ENCODE results near the gene AGBL4. TPM values are rescaled to one million over a fixed set of nuclear protein-coding genes. Genes with fewer than 3 reads are reported as not detected.

Gene AGBL4
- total and polyA plus RNA-seq, 2 of the 13 experiments (the other 11 are each of a cell fraction or from before 2014, with no cell fraction given): not detected

GRCh38 chr1:48616710-48617109, 1407.0 kb downstream of the AGBL4 start (continued):
- TF ChIP-seq, protein P1, sequence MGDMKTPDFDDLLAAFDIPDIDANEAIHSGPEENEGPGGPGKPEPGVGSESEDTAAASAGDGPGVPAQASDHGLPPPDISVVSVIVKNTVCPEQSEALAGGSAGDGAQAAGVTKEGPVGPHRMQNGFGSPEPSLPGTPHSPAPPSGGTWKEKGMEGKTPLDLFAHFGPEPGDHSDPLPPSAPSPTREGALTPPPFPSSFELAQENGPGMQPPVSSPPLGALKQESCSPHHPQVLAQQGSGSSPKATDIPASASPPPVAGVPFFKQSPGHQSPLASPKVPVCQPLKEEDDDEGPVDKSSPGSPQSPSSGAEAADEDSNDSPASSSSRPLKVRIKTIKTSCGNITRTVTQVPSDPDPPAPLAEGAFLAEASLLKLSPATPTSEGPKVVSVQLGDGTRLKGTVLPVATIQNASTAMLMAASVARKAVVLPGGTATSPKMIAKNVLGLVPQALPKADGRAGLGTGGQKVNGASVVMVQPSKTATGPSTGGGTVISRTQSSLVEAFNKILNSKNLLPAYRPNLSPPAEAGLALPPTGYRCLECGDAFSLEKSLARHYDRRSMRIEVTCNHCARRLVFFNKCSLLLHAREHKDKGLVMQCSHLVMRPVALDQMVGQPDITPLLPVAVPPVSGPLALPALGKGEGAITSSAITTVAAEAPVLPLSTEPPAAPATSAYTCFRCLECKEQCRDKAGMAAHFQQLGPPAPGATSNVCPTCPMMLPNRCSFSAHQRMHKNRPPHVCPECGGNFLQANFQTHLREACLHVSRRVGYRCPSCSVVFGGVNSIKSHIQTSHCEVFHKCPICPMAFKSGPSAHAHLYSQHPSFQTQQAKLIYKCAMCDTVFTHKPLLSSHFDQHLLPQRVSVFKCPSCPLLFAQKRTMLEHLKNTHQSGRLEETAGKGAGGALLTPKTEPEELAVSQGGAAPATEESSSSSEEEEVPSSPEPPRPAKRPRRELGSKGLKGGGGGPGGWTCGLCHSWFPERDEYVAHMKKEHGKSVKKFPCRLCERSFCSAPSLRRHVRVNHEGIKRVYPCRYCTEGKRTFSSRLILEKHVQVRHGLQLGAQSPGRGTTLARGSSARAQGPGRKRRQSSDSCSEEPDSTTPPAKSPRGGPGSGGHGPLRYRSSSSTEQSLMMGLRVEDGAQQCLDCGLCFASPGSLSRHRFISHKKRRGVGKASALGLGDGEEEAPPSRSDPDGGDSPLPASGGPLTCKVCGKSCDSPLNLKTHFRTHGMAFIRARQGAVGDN (CRISPR knock-in tag; IDR thresholded peaks at IDR 0.05): no peak
- TF ChIP-seq SCMH1 (CRISPR knock-in tag; IDR thresholded peaks at IDR 0.05; ENCODE audit: borderline replicate concordance) (no peak), FOXA3 (CRISPR knock-in tag; IDR thresholded peaks at IDR 0.05) (no peak), KDM4B (CRISPR knock-in tag; IDR thresholded peaks at IDR 0.05) (no peak), MZF1 (CRISPR knock-in tag; IDR thresholded peaks at IDR 0.05; ENCODE audit: borderline replicate concordance) (no peak), NFE2L2 (IDR thresholded peaks at IDR 0.05; ENCODE audit: low read length) (no peak), CEBPB (IDR thresholded peaks at IDR 0.05; ENCODE audit: borderline replicate concordance, low read depth, low read length) (no peak)

DNA sequence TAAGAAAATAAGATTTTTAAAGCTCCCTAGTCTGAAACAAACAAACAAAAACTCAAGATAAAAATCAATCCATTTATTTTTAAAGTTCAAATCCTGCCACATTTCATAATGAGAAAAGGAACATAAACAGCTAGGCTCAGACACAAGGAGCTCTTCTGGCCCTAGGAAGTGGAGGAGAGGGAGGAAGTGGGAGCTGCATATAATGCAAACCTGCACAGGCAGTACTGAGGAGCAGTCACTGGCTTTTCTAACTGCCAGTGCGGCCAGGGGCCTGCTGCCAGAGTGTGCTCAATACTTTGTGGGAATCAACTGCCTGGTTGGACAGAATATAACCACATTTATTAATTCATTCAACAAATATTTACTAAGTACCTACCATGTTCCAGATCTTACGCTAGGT, 1411.9 kb downstream of the AGBL4 start:
- H3K9ac ChIP-seq (ENCODE audit: insufficient read depth, low read depth, low read length): no peak overlapping the region
- TF ChIP-seq ZNF382 (CRISPR knock-in tag; IDR thresholded peaks at IDR 0.05; ENCODE audit: borderline replicate concordance) (no peak), IRX3 (CRISPR knock-in tag; IDR thresholded peaks at IDR 0.05; ENCODE audit: borderline replicate concordance, low read depth) (no peak)
- no peak overlapping the region for H3K27ac ChIP-seq (ENCODE audit: extremely low read length, insufficient read depth, low read length)
- ChIA-PET POLR2A (no interaction called here), CTCF (ENCODE audit: low intra/inter-chr PET ratio, low total read pairs) (no interaction called here)
- no peak for ATAC-seq
- in situ Hi-C loops (cut with HindIII; ENCODE audit: extremely low pct_ligation_motif_present, low pct_unique_long_range_greater_than_20kb) (no loop called here), intact Hi-C loops (cut with micrococcal nuclease; ENCODE audit: unreplicated experiment) (no loop called here)
- no peaks in the 10 kb centered on the region for H3K9me3 ChIP-seq (ENCODE audit: low read length)
- DNase-seq (ENCODE audit: low spot score): no peak
- H3K36me3 ChIP-seq (replicated peaks in 1 of 2; ENCODE audit: control insufficient read depth in 1 of 2, insufficient read depth in 2 of 2, low read length in 2 of 2): no peaks in the 10 kb centered on the region
- no peak for FAIRE-seq
- no TSS peak for BruUV-seq (replicated peaks)
- H3K4me1 ChIP-seq (ENCODE audit: insufficient read depth, low read length): no peaks in the 10 kb centered on the region
- no peaks in the 10 kb centered on the region for H3K79me2 ChIP-seq (ENCODE audit: insufficient read depth, low read length)
- WGBS (ENCODE audit: low lambda C conversion rate): 60% methylated on average over 2 of the region's 2 CpGs
- H3K27me3 ChIP-seq (ENCODE audit: control insufficient read depth in 1 of 2, insufficient read depth in 2 of 2, low read length in 2 of 2): peaks cover 0 to 14% of the 10 kb centered on the region in 2 experiments; a peak in 2 of 5 replicates
- no peak overlapping the region for H2AFZ ChIP-seq (ENCODE audit: low read length)
- no peaks in the 10 kb centered on the region for H4K20me1 ChIP-seq (ENCODE audit: insufficient read depth, low read length)
- no peak overlapping the region for H3K4me3 ChIP-seq (replicated peaks in 1 of 3; ENCODE audit: insufficient read depth in 1 of 3, low read depth in 2 of 3, low read length in 3 of 3)
- H3K4me2 ChIP-seq (ENCODE audit: low read depth, low read length): no peak overlapping the region
